ENCODE data around the gene MAML2.

DNA sequence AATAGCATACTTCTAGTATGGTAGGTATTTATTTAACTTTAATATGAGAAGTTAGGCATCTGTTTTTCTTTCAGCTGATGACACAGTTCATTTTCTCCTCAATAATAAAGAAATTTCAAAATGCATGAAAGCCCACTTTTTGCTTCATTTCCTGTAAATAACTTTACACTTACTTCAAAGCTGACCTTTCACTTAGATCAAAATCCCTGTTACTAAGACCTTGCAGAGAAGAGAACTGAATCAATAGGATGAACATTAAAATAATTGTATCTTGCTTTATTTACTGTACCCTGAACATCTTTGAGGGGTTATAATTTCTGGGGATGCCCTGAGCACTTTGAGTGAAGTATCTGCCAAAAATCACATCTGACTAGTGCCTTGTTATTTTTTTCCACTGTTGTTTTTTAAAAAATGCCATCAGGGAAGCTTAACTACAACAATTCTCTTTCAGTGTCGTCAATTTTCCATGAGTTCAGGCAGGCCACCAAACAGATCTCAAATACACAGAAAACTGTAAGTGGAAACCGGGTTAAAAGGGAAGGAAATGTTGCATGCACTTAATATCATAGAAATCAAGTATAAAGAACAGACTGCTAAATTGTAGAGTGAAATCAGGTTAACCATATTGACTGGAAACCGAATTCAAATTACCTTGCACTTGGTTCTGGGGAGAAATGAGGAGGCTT is 206.2 kb downstream of the MAML2 start:
- TF ChIP-seq, protein P1, sequence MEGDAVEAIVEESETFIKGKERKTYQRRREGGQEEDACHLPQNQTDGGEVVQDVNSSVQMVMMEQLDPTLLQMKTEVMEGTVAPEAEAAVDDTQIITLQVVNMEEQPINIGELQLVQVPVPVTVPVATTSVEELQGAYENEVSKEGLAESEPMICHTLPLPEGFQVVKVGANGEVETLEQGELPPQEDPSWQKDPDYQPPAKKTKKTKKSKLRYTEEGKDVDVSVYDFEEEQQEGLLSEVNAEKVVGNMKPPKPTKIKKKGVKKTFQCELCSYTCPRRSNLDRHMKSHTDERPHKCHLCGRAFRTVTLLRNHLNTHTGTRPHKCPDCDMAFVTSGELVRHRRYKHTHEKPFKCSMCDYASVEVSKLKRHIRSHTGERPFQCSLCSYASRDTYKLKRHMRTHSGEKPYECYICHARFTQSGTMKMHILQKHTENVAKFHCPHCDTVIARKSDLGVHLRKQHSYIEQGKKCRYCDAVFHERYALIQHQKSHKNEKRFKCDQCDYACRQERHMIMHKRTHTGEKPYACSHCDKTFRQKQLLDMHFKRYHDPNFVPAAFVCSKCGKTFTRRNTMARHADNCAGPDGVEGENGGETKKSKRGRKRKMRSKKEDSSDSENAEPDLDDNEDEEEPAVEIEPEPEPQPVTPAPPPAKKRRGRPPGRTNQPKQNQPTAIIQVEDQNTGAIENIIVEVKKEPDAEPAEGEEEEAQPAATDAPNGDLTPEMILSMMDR (IDR thresholded peaks at IDR 0.05), result no peak
- no peak for TF ChIP-seq POLR2A (IDR thresholded peaks at IDR 0.05)

Measured in esophagus squamous epithelium (tissue), 4 donors.